Right lobe of liver (tissue), 4 donors: ENCODE measurements around the gene RBM10.

Source experiments
- POLR2A ChIP-seq: fragments of 450-650 bp; IDR thresholded peaks from one replicate; pipeline ENCODE4 v1.6.1; 2017; ENCODE audit warnings: antibody characterized with exemption, mild to moderate bottlenecking
- TF ChIP-seq, protein P1 (sequence below), 4 donors: fragments of 200-600 bp in 3 of 4; fragments of 450-650 bp in 1 of 4; IDR thresholded peaks; one replicate each; pipeline versions ENCODE4 v1.5.1 to v1.8.0; 2016 to 2022; ENCODE audit warnings: antibody characterized with exemption in 4 of 4, mild to moderate bottlenecking in 2 of 4
- donor health status: DM: no; HTN: no; CAD: no.
- donor health status: DM: no; HTN: no; CAD: no.
- donor health status: DM: no; HTN: yes; CAD: no.

DNA sequence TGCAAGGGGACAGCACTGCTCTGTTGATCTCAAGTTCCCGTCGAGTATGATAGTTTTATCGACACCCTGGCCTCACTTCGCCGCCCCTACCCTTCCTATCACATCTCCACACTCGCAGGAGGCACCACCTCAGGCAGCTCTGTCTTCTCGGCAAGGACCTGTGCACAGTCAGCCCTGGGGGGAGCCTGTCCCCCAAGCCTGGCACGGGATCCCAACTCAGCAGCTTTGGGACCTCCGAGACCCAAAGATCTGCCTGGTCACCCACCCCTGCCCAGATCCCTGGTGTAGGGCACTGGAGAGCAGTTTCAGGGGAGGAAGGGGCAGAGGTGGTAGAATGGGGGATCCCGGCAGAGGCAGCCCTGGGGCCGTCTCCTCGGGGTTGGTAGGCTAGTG lies 30.6 kb downstream of the RBM10 start:
- TF ChIP-seq, protein P1, sequence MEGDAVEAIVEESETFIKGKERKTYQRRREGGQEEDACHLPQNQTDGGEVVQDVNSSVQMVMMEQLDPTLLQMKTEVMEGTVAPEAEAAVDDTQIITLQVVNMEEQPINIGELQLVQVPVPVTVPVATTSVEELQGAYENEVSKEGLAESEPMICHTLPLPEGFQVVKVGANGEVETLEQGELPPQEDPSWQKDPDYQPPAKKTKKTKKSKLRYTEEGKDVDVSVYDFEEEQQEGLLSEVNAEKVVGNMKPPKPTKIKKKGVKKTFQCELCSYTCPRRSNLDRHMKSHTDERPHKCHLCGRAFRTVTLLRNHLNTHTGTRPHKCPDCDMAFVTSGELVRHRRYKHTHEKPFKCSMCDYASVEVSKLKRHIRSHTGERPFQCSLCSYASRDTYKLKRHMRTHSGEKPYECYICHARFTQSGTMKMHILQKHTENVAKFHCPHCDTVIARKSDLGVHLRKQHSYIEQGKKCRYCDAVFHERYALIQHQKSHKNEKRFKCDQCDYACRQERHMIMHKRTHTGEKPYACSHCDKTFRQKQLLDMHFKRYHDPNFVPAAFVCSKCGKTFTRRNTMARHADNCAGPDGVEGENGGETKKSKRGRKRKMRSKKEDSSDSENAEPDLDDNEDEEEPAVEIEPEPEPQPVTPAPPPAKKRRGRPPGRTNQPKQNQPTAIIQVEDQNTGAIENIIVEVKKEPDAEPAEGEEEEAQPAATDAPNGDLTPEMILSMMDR (IDR thresholded peaks at IDR 0.05), result no peak
- TF ChIP-seq POLR2A, result no peak
